Chondrocyte (in vitro differentiated cells): ENCODE results near the gene PLCH2. TPM values are rescaled to one million over a fixed set of nuclear protein-coding genes. Genes with fewer than 3 reads are reported as not detected.

Source experiments
- DNase-seq: peaks from one replicate; pipeline ENCODE4 v3.0.0; 2021; ENCODE audit warnings: mixed read lengths, low spot score
- H3K27ac Mint-ChIP-seq: one replicate; pipeline ENCODE4 v1.8.0; 2021; ENCODE audit warnings: mild to moderate bottlenecking, moderate library complexity, mixed read lengths; ENCODE audit not compliant: unreplicated experiment
- H3K27me3 Mint-ChIP-seq: 2 replicates; pipeline ENCODE4 v1.8.0; 2021; ENCODE audit warnings: low read depth, mixed read lengths
- H3K36me3 Mint-ChIP-seq: 2 replicates; pipeline ENCODE4 v1.8.0; 2021; ENCODE audit warnings: low read depth, mixed read lengths
- H3K4me1 Mint-ChIP-seq: 2 replicates; pipeline ENCODE4 v1.8.0; 2021; ENCODE audit warnings: low read depth, mild to moderate bottlenecking, mixed read lengths
- H3K4me3 Mint-ChIP-seq: one replicate; pipeline ENCODE4 v1.8.0; 2021; ENCODE audit warnings: mild to moderate bottlenecking, moderate library complexity, mixed read lengths; ENCODE audit not compliant: unreplicated experiment
- H3K9me3 Mint-ChIP-seq: 2 replicates; pipeline ENCODE4 v1.8.0; 2021; ENCODE audit warnings: low read depth, mixed read lengths
- total RNA-seq: library from RNA; stranded (reverse); gene quantifications from 3 replicates; pipeline ENCODE4 v1.2.1, GENCODE V29; 2021
- TF ChIP-seq, protein P1 (sequence below): fragments of 200-600 bp; sonication (generic); IDR thresholded peaks from 2 replicates; pipeline ENCODE4 v1.5.0; 2021; ENCODE audit warnings: antibody characterized with exemption, mild to moderate bottlenecking, moderate library complexity

Gene PLCH2
- total RNA-seq, 1 donor from 2014 or later, result 2.4 TPM

DNA sequence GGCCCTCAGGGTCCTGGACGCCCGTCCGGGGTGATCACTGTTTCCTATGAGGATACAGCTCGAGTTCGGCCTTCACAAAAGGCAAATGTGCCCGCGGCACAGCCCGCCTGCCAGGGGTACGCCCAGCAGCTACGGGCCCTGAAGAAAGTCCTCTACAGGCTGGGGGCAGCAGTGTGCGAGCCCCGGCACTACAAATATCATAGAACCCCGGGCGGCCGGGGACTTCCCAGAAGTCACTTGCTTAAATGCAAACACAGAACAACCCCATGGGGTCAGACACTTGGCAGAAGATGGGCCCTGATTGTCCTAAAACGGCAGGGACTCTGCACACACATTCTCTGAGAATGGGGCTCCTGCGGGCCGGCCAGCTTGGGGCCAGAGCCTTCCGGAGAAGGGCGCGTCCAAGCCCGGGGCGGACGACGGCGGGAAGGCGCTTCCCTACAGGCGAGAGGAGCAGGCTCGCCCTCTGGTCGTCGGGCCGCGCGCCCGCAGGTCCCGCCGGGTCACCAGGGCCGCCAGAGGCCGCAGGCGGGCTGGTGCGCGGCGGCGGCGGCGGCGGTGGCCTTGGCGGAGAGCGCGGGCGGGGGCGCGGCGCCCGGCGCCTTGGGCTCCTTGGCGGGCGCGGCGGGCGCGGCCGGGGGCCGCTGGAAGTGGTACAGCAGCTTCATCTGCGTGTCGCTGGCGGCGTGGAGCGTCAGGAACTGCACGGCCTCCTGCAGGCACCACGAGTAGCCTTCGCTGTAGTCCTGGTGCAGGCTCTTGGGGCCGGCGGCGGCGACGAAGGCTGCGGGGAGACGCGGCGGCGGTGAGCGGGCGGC lies 53.1 kb downstream of the PLCH2 start:
- H3K4me1 Mint-ChIP-seq, result peaks cover 43% of the 10 kb centered on the region
- no peaks in the 10 kb centered on the region for H3K27me3 Mint-ChIP-seq

DNA sequence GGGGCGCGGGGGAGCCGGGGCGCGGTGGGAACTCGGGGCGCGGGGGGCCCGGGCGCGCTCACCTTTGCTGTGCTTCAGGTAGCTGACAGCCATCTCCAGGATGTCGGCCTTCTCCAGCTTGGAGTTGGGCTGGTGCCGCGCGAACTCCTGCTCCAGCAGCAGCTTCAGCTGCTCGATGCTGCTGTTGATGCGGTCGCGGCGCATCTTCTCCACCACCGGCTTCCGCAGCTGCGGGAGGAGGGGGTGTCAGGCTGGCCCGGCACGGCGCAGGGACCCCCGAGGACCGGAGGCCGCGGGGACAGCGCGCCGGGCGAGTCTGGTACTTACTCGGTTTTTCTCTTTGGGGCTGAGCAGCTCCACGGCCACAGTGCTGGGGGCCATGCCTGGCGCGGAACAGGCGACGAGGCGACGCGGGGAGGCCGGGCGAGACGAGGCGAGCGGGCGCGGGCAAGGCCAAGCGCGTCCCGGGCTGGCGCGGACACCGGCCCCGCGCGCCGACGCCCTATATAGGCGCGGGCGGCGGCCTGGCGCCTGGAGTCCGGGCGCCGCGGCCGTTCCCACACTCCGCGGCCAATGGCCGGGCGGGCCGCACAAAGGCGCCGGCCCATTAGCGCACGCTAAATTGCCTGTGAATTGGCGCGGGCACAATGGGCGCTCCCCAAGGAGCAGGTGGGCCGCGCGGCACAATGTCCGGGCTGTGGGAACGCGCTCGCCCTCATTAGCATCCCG lies 53.9 kb downstream of the PLCH2 start, which contains the start of gene HES5:
HES5 (minus strand) TSS at position 480 of the 729 bp plus-strand sequence; CDS start at position 381, 99 bp downstream.
- Mint-ChIP-seq H3K4me3 (peak within 1 kb of the TSS; percentile 36), H3K27me3 (peaks cover 2% of the 10 kb centered on the region), H3K4me1 (peaks cover 40% of the 10 kb centered on the region), H3K36me3 (no peaks in the 10 kb centered on the region), H3K27ac (no peak within 1 kb of the TSS), H3K9me3 (no peaks in the 10 kb centered on the region)
- no peak for DNase-seq
- TF ChIP-seq, protein P1, sequence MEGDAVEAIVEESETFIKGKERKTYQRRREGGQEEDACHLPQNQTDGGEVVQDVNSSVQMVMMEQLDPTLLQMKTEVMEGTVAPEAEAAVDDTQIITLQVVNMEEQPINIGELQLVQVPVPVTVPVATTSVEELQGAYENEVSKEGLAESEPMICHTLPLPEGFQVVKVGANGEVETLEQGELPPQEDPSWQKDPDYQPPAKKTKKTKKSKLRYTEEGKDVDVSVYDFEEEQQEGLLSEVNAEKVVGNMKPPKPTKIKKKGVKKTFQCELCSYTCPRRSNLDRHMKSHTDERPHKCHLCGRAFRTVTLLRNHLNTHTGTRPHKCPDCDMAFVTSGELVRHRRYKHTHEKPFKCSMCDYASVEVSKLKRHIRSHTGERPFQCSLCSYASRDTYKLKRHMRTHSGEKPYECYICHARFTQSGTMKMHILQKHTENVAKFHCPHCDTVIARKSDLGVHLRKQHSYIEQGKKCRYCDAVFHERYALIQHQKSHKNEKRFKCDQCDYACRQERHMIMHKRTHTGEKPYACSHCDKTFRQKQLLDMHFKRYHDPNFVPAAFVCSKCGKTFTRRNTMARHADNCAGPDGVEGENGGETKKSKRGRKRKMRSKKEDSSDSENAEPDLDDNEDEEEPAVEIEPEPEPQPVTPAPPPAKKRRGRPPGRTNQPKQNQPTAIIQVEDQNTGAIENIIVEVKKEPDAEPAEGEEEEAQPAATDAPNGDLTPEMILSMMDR, result no peak

More for the DNA sequence above, 53.1 kb downstream of the PLCH2 start:
- DNase-seq, result no peak
- Mint-ChIP-seq H3K9me3 (no peaks in the 10 kb centered on the region), H3K27ac (no peak overlapping the region), H3K36me3 (no peaks in the 10 kb centered on the region), H3K4me3 (peak overlapping the region; percentile 36)
- TF ChIP-seq, protein P1, result peak; percentile 31

DNA sequence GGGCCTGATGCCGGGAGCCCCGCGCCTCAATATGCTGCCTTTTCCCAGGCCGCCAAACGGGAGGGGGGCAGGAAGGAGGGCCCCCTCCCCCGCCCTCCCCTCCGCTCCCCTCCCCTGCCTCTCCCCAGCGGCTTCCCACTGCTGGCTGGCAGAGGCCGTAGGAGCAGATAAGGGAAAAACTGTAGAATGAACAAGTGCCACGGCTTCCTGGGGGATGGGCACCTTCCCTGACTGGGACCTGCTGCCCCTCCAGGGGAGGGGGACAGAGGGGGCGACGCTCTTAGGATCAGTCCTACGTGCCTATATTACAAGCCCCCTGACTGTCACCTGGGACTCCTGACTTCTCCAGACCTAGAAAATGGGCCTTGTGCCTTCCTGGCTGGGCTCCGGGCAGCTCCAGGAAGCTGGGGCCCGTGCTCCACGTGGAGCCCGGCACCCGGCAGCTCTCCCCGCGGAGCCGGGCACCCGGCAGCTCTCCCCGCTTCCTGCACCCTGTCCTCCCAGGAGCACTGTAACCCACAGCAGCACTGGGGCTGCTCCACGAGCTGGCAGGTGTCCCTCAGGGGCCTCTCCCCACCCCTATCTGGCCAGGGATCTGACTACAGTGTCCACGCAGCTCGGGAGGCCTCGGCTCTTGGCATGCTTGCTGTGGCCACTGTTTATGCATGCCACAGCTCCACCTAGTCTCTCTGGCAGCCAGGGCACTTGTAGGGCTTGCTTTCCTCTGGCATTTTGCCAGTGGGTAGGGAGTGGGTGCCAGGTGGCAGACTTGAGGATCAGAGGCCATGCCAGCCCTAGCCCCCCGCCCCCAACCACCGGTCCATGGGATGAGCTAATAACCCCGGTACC lies 54.6 kb downstream of the PLCH2 start:
- no peak for DNase-seq
- no peak overlapping the region for H3K4me3 Mint-ChIP-seq
- H3K4me1 Mint-ChIP-seq, result peaks cover 36% of the 10 kb centered on the region
- no peak overlapping the region for H3K27ac Mint-ChIP-seq
- TF ChIP-seq, protein P1, result no peak
- H3K36me3 Mint-ChIP-seq, result no peaks in the 10 kb centered on the region
- H3K27me3 Mint-ChIP-seq, result peaks cover 4% of the 10 kb centered on the region
- no peaks in the 10 kb centered on the region for H3K9me3 Mint-ChIP-seq

DNA sequence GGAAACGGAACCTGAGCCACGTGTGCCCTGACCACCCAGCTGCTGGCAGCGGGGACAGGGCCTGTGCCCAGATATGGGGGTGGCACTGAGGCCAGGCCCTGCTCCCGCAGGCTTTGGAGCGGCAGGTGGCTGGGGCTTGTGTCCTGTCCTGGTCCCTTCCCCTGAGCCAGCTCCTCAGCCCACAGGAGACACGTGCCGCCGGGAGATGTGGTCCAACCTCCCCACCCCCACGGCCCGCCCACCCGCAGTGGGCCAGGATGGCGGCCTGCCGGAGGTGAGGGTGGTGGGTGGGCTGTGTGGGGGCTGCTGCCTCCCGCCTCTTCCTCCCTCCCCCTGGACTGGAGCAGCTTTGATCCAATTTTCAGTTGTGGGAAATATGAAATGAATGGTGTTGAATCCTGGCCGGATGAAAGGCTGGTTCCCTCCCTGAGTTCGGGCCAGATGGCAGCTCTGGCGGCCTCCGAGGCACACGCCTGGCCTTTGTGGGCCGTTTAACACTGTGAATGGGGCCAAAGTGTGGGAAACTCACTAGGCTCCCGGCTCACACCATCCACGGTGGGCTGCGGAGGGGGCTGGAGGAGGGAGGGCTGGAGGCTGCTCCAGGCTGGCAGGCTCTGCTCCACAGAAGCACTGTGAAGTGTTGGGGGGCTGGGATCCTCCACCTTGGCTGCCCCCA lies 56.5 kb downstream of the PLCH2 start:
- Mint-ChIP-seq H3K27ac (no peak overlapping the region), H3K4me3 (no peak overlapping the region), H3K36me3 (no peaks in the 10 kb centered on the region), H3K27me3 (peaks cover 8% of the 10 kb centered on the region), H3K4me1 (peaks cover 26% of the 10 kb centered on the region), H3K9me3 (no peaks in the 10 kb centered on the region)
- TF ChIP-seq, protein P1, result no peak
- no peak for DNase-seq
